ENCODE data around the gene INHBC.

DNA sequence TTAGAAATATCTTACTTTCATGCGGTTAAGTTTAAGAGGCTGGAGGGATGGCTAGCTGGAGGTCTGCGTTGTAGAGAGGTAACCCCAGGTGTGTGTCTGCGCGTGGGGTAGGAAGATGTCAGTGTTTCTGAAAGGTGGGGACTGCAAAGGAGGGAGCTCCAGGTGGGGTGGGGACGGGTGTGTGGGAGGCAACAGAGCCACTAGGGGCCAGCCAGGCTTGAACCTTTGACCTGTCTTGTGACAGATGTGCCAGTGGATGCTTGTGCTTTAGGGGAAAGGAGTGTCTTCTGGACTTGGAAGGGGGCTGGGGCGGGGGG lies 25.8 kb downstream of the INHBC start:
- TF ChIP-seq, protein P1, sequence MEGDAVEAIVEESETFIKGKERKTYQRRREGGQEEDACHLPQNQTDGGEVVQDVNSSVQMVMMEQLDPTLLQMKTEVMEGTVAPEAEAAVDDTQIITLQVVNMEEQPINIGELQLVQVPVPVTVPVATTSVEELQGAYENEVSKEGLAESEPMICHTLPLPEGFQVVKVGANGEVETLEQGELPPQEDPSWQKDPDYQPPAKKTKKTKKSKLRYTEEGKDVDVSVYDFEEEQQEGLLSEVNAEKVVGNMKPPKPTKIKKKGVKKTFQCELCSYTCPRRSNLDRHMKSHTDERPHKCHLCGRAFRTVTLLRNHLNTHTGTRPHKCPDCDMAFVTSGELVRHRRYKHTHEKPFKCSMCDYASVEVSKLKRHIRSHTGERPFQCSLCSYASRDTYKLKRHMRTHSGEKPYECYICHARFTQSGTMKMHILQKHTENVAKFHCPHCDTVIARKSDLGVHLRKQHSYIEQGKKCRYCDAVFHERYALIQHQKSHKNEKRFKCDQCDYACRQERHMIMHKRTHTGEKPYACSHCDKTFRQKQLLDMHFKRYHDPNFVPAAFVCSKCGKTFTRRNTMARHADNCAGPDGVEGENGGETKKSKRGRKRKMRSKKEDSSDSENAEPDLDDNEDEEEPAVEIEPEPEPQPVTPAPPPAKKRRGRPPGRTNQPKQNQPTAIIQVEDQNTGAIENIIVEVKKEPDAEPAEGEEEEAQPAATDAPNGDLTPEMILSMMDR (IDR thresholded peaks at IDR 0.05; ENCODE audit: low read depth, low read length), result no peak
- TF ChIP-seq EZH2phosphoT487 (IDR thresholded peaks at IDR 0.05; ENCODE audit: low read depth), result no peak
